ENCODE results near the gene PRSS1. TPM values are rescaled to one million over a fixed set of nuclear protein-coding genes. Genes with fewer than 3 reads are reported as not detected.
"Not testable (repeated sequence)": the region's sequence is repeated elsewhere in the genome, so short reads cannot be mapped to it uniquely, and the experiment has no call there.

The PRSS1 gene
- not detected in 2 replicates for total RNA-seq (2014; rRNA removed; shearing (Covaris generic))

DNA sequence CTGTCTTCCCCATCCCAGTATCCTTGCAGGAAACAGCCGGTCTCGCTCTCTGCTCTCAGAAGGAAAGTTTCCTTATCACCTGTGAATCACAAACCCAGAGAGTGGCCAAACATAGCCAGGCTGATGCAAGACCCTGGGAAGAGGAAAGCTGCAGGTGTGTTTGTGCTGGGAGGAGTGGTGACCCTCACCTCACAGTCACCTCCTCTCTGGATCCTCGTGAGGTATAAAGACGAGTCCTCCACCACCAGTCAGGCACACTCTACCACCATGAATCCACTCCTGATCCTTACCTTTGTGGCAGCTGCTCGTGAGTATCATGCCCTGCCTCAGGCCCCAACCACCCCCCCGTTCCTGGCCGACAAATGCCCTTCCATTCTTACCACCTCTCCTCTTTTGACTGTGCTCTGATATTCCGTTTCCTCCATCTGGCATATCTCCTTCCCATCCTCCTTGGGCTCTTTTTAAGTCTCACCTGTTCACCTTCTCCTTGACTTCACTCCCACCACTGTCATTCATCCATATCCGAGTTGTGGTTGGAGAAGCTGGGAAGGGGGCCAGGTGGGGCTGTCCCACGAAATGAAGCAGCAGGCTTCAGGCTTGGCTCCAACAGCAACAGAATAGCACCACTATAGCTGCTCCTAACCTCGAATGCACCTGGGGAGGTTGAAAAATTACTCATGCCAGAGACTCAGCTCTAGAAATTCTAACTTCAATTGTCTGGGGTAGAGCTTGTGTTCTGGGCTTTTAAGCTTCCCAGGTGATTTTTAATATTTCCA is at the start of gene PRSS1:
Gene PRSS1 (plus strand): TSS at position 255 of the 776 bp plus-strand sequence. CDS start 13 bp downstream, at position 268.
- no peak for DNase-seq (ENCODE audit: low spot score)

DNA sequence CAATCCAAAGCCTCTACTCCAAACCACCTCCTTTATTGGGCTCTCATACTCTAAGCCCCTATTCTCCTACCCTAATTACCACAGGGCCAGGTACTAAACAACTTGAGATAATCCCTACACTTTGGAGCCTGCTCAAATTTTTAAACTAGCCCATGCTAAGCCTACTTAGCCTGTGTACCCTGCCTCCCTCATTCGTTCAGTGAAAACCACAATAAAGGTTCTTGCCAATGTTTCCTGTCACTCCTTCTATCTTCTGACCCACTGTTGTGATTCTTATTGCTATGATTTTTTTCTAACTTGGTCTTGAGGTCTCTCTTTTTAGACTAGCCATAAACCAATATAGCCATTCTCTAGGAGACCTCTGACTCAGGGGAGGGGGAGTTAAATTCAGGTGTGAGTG is 48.3 kb upstream of the PRSS1 start:
- DNase-seq (ENCODE audit: low spot score): not testable (repeated sequence)

DNA sequence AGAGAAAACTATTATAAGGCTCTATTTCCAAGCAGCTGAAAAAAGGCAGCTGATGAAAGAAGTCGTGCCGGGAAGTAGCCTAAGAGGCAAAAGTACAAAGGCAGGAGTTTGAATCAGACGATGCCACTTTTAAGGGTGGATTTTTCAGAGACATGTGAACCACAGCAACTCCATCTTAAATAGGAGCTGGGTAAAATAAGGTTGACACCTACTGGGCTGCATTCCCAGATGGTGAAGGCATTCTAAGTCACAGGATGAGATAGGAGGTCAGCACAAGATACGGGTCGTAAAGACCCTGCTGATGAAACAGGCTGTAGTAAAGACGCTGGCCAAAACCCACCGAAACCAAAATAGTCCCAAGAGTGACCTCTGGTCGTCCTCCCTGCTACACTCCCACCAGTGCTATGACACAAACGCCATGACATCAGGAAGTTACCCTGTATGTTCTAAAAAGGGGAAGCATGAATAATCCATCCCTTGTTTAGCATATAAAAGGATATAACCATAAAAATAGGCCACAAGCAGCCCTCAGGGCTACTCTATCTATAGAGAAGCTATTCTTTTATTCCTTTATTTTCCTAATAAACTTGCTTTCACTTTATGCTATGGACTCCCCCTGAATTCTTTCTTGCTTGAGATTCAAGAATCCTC is 45.5 kb upstream of the PRSS1 start:
- DNase-seq (ENCODE audit: low spot score): no peak

DNA sequence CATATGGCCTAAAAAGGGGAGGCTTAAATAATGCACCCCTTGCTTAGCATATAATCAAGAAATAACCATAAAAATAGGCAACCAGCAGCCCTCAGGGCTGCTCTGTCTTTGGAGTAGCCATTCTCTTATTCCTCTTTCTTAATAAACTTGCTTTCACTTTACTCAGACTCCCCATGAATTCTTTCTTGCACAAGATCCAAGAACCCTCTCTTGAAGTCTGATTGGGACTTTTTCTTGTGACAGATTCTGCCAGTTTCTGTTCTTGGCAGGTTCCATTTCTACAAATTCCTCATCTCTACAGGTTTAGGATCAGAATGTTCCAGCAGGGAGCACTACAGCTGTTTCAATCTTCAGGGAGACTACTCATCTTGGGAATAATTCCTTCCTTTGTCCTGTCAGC is 40.5 kb upstream of the PRSS1 start:
- DNase-seq (ENCODE audit: low spot score): not testable (repeated sequence)

DNA sequence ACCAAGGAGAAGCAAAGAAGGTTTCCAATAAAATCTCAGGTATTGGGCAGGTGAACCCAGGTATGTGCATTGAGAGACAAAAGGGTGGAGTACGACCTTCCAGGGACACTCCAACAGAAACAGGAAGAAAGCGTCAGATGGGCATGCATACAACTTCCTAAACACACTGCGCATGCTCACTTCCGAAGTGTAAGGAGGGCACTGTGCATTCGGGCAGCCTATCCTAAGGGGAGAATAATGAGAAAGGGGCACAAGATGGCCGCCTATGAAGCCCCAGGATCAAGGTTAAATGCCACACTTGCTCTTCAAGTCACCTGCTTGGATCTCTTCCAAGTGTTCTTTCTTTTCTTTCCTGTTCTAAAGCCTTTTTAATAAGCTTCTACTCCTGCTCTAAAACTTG is 39.4 kb upstream of the PRSS1 start:
- DNase-seq (ENCODE audit: low spot score): no peak

DNA sequence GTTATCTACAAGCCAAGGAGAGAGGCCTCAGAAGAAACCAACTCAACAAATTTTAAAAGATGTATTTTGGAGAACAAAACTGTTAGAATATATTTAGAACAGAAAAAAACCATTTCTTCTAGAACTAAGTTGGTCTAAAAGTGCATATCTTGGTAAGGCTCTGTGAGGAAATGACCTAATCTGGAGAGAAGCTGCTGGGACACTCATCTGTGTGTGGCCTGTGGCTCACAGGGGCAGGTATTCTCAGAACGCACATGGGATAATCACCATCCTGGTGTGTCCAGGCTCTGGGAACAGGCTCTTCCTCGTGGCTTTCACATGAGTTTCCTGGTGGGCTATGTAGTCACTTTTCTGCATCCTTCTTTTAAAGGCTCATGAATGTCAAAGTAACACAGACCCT is 38.1 kb upstream of the PRSS1 start:
- no peak for DNase-seq (ENCODE audit: low spot score)

DNA sequence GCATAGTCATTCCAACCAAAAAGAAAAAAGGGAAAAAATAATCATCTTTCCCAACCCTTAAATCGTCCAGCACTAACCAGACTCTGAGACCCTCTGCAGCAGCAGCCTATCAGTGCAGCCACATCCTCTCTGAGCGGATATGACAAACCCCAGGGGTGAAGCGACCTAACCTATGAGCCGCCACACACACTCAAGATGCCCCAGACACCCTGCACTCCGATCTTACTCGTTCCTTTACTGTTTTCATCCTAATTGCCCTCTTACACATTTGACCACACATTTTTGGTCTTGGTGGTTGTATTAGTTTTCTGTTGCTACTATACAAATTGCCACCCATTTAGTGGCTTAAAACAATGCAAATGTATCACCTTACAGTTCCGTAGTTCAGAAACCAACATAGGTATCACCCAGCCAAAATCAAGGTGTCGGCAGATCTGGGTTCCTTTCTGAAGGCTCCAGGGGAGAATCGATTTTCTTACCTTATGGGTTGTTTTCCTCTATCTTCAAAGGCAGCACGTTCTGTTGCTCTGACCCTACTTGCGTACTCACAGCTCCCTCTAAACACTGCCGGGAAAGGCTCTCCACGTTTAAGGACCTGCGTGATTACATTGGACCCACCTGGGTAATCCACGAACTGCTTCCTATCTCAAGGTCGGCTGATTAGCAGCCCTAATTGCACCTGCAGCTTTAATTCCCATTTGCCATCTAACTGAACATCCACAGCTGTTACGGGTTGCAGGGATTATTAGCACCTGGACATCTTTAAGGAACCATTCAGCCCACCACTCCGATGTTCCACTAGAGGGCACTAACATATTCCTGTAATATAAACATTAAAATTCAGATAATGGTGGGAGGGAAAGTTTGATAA is 37.3 kb upstream of the PRSS1 start:
- peak; percentile 41 for DNase-seq (ENCODE audit: low spot score)

DNA sequence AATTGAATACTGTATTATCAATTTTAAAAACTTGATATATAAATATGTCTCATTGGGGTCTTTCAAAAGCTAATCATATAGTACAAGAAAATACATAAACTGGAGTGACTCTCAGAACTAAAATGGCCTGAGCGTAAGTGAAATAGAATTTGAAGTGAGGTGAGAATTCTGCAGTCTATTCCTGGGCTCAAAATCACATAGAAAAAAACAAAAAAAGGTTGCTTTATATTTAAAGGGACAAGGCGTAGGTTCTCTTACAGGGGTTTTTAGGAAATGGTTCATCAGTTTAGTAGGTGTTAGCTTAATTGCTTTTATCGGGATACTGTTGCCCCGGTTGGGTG is 36.7 kb upstream of the PRSS1 start:
- DNase-seq (ENCODE audit: low spot score): no peak

DNA sequence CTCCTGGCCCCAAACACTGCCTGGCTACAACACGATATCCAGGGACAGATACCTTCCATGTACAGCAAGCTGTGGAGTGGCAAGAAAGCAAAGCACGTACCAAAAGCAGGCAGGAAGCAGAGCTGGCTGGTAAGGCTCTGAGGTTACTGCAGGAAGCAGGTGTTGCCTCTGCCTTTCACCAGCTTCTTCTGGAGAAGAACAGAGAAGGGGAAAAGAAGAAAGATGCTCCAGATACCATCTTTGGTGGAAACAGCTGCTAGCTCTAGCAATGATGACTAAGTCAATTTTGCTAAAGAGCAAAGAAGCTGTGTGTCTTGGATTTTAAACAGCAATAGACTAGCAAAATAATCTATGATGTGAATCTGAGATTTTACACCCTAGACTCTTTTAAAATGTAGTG is 34.9 kb upstream of the PRSS1 start:
- DNase-seq (ENCODE audit: low spot score): no peak

DNA sequence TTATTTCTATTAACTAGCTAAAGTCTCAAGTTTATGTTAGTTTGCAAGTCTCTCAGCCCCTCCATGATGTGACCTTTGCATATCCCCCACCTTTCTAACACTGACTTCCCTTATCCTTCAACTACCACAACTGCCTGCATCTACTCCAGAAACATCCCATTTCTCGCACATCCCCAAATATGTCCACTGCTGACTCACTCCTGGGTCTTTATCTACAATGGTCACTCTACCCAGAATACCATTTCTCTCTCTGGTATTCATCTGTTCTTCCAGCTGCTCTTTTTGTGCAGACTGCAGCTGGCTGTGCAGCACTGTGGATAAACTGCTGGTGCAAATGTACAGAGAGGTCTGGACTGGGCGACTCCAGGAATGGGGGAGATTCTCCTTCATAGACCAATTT is 32.7 kb upstream of the PRSS1 start:
- no peak for DNase-seq (ENCODE audit: low spot score)

DNA sequence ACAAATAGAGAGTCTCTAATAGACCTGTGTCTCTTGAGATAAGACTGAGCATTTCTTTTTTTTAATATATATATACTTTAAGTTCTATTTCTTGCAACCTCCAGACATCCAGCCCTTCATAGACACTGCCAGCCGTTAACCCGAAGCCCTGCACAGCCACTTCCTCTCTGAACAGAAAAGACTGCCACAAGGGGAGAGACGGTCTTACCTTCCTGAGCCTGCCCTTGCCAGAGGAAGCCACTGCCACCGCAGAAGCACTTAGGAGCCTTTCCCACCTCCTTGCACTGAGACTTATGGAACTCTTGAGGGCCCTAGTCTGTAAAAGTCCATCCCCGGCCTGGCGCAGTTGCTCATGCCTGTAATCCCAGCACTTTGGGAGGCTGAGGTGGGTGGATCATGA is 31.8 kb upstream of the PRSS1 start:
- DNase-seq (ENCODE audit: low spot score): no peak

DNA sequence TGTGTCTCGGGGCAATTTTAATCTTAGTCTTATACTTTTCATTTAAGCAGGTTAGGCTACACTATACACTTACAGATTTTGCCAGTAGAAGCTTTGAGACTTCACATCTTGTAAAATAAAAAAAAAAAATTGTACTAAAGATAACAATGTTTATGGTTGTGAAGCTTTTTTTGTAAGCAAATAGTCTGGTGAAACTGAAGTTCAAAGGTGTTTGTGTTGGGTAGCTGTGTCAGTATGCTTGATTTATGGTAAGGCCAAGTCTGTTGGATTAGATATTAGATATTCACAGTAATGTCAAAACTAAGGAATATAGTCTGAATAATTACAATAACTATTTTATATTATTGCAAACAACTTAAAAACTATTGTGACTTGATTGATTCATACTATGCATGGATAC is 31.0 kb upstream of the PRSS1 start:
- DNase-seq (ENCODE audit: low spot score): no peak

DNA sequence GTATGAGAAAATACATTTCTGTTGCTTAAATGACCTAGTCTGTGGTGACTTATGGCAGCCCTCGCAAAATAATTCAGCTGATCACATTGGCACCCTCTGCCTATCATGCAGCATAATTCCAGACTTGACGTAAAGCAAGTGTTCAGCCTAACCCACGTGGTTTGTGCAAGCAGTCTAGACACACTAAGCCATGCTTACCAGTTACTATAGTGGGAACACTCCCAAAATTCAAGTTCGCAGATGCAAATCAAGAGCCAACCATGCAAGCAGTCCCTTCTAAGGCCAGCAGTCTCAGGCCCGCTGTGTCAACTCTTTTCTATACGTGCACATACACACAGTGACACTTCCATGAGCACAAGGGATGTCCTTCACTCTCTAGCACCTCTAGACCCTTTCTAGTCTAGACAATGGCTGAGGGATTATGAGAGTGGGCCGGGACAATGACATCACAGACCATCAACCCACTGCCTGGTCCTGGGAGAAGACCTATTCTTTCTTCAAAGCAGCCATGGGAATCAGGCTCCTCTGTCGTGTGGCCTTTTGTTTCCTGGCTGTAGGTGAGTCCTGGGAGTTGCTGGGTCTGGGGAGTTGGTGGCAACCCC is 29.0 kb upstream of the PRSS1 start:
- DNase-seq (ENCODE audit: low spot score): no peak

DNA sequence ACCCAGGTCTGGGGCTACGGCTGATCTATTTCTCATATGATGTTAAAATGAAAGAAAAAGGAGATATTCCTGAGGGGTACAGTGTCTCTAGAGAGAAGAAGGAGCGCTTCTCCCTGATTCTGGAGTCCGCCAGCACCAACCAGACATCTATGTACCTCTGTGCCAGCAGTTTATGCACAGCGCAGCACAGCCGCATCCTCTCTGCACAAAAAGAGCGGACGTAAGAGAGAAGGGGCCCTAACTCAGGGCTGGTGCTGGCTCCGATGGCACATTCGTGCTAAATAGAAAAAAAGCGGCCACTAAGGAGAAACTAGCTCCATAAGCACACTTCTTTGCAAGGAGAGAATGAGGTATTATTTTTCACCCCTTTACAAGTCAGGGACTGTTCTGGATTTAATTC is 28.3 kb upstream of the PRSS1 start:
- DNase-seq (ENCODE audit: low spot score): no peak

DNA sequence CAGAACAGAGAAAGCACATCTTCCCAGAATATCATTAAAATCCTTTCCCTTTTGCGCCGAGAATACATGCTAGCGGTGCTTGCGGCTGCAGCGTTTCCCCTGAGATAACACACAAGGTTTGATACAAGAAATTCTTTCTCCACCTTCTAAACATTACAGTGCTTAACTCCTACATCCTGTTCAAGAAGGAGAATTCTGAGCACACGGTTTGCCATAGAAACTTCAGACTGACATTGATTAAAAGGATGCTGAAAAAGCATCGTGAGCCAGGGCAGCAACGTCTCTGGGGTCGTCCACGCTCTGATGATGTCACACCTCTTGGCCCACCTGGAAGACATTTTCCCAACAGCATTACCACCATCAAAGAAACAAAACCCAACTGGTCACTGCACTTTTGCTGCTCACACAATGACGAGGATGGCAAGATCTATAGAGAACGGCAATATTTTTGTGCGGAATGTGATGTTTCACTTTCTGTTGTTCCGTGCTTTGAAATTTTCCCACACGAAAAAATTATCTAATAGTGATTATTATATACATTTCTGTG is 27.0 kb upstream of the PRSS1 start:
- no peak for DNase-seq (ENCODE audit: low spot score)

DNA sequence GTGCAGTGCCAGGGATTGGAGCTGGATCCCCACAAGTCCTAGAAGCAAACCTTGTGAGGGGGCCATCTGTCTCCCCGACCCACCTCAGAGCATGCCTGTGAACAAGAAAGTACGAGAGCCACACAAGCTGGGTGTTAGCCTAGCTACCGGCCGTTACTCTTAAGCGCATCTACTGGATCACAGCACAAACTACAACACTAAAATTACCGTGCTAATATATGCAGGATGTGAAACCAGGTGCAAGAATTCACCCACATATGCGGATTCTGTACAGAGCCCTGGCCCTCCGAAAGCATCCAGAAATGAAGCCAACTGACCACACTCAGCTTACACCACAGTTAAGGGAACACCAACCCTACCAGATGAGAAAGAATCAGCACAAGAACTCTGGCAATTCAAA is 16.0 kb upstream of the PRSS1 start:
- DNase-seq (ENCODE audit: low spot score): no peak

DNA sequence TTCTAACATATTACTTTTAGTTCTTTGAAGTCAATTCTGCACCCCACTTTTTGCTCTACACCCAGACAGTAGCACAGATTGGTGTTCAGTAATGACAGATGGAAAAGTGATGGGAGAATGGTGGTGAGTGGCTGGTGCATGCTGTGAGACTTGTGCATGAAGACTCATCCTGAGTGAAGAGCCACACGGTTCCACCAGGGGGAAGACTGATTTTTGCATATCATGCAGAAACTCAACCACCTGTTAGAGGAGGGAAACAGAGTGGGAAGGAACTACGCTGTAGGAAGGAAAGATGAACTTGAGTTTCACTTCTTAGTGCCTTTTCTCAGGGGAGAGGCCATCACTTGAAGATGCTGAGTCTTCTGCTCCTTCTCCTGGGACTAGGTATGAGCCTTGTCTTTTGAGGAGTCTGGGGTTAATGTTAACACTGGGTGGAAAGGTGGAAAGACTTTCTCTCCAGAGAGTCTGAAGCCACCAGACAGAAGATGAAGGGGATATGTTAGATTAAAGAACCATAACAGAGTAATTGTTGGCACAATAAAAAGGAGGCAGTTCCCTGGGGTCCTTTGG is 9.3 kb upstream of the PRSS1 start:
- DNase-seq (ENCODE audit: low spot score): no peak

DNA sequence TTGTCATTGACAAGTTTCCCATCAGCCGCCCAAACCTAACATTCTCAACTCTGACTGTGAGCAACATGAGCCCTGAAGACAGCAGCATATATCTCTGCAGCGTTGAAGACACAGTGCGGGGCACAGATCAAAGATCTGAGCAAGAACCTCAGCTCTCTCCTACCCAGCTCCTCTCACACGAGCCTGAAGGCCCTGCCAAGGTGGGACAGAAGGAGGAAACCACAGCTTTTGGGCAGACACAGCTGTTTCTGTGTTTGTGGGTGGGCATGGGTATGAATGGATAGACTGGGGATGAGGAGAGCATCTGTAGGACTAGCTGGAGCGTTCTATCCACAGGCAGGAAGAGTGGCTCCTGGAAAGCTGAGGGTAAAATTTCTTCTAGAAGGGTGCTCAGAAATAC is 8.5 kb upstream of the PRSS1 start:
- no peak for DNase-seq (ENCODE audit: low spot score)

DNA sequence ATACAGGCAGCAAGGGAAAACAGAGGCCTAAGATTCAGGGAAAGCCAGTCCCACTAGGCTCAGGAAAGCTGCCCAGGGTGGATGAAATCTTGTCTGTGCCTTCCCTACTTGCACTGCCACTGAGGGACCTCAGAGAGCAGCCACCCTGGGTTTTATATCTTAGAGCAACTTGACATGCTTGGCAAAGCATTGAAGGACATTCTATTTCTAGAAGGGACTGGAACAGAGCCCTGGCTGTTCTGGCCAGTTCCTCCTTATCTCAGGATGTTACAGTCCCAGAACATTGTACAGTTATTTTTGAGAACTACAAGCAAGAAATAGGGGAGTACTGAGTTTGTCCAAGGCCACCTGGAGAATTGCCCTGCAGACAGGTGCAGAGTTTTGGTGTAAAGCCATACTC is 7.3 kb upstream of the PRSS1 start:
- not testable (repeated sequence) for DNase-seq (ENCODE audit: low spot score)

DNA sequence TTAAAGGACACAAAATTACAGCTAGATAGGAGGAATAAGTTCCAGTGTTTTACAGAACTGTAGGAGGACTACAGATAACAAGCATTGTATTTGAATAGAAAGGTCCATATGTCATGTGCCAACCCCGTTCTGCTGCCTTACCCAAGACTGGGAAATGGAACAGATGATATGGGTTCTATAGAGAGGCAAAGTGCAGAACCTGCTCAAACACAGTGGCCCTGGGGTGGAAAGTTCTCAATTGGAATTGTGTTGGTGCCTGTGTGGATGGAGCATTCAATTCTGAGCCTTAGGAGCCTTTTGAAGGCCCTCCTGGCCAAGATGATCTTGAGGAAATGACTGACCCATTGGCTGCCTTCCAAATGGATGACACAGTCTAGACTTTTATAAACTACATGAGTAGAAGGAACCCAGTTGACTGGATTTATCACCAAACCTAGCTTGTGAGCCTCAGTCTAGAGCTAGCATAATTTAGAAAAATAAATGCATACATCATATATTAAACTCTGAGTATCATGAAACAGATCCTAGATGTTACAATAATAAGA is 4.1 kb upstream of the PRSS1 start:
- DNase-seq (ENCODE audit: low spot score): peak; percentile 15

DNA sequence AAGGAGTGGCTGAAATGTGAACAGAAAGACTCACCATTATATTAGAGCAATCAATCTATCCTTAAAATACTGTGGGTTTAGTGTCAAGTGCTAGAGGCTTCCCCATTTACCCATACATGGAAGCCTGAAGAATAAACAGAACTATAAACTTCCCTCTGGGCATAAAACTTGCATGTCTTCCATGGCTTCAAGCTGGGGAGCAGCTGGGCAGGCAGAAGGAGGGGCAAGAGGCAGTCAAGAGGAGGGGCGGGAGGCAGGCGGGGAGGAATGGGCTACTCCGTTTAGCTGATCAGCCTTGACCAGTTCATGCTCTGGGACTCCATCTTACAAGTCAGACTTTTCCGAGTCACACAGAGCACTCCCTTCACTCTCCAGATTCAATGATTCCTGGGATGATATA is 3.5 kb upstream of the PRSS1 start:
- no peak for DNase-seq (ENCODE audit: low spot score)

Measured in A172 (cell line).